ENCODE data around the gene ABHD10.

The ABHD10 gene

DNA sequence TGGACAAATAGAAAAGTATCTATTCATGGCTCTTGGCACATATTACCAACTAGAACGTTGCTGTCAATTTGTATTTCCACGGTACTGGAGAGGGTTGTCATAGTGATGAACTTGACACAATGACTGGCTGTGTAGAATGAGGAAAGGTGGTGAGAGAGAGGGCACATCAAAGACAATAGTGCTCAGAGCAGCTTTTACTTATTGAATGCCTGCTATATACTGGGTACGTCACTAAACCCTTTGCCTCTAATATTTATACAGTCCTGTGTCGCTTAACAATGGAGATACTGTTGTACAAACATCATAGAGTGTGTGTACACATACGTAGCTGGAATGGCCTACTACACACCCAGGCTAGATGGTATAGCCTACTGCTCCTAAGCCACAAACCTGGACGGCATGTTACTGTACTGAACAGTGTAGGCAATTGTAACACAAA is 64.0 kb downstream of the ABHD10 start:
- DNase-seq (ENCODE audit: extremely low spot score), result no peak

More for the DNA sequence above, 64.0 kb downstream of the ABHD10 start:
- ChIA-PET POLR2A (no interaction called here), CTCF (interaction anchor here (0.7 to 2.9 kb wide), 30 partner anchors 8 to 374 kb away, joined by 3 to 27 read pairs (median 4); partner anchors contain the start of genes ABHD10 and TMPRSS7)
- TF ChIP-seq, protein P1, sequence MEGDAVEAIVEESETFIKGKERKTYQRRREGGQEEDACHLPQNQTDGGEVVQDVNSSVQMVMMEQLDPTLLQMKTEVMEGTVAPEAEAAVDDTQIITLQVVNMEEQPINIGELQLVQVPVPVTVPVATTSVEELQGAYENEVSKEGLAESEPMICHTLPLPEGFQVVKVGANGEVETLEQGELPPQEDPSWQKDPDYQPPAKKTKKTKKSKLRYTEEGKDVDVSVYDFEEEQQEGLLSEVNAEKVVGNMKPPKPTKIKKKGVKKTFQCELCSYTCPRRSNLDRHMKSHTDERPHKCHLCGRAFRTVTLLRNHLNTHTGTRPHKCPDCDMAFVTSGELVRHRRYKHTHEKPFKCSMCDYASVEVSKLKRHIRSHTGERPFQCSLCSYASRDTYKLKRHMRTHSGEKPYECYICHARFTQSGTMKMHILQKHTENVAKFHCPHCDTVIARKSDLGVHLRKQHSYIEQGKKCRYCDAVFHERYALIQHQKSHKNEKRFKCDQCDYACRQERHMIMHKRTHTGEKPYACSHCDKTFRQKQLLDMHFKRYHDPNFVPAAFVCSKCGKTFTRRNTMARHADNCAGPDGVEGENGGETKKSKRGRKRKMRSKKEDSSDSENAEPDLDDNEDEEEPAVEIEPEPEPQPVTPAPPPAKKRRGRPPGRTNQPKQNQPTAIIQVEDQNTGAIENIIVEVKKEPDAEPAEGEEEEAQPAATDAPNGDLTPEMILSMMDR (IDR thresholded peaks at IDR 0.05; ENCODE audit: control extremely low read depth, extremely low read depth, low read depth, missing control alignments), result no peak

Measured in GM10248 (cell line).